GM12801 (cell line): Measurements from ENCODE around the gene MPLKIP.

Experiments
- TF ChIP-seq, protein P1 (sequence below): IDR thresholded peaks from one replicate; pipeline ENCODE4 v1.5.1; 2011; ENCODE audit warnings: control low read depth; ENCODE audit not compliant: insufficient read length; ENCODE audit errors: extremely low read depth

The MPLKIP gene

DNA sequence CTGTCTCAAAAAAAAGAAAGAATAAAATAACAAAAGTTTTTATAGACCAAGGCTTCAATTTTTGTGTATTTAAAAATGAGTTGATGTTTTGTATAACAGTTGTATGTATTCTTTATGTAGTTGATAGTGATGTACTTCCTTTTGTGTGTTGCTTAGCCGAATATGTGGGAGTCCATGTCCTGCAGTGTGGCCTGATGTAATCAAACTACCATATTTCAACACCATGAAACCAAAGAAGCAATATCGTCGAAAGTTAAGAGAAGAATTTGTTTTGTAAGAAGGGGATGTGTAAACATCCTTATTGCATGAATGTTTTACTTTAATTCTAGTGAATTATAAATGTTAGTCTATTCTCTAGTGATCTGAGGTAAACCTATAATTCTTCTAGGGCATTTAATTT, 56.6 kb downstream of the MPLKIP start:
- TF ChIP-seq, protein P1, sequence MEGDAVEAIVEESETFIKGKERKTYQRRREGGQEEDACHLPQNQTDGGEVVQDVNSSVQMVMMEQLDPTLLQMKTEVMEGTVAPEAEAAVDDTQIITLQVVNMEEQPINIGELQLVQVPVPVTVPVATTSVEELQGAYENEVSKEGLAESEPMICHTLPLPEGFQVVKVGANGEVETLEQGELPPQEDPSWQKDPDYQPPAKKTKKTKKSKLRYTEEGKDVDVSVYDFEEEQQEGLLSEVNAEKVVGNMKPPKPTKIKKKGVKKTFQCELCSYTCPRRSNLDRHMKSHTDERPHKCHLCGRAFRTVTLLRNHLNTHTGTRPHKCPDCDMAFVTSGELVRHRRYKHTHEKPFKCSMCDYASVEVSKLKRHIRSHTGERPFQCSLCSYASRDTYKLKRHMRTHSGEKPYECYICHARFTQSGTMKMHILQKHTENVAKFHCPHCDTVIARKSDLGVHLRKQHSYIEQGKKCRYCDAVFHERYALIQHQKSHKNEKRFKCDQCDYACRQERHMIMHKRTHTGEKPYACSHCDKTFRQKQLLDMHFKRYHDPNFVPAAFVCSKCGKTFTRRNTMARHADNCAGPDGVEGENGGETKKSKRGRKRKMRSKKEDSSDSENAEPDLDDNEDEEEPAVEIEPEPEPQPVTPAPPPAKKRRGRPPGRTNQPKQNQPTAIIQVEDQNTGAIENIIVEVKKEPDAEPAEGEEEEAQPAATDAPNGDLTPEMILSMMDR: no peak
